ENCODE results near the gene SLC16A8. TPM values are rescaled to one million over a fixed set of nuclear protein-coding genes. Genes with fewer than 3 reads are reported as not detected.

SLC16A8 gene
- total and polyA plus RNA-seq, 9 of the 15 experiments (the other 6 are each of a cell fraction or from before 2014, with no cell fraction given), result not detected

DNA sequence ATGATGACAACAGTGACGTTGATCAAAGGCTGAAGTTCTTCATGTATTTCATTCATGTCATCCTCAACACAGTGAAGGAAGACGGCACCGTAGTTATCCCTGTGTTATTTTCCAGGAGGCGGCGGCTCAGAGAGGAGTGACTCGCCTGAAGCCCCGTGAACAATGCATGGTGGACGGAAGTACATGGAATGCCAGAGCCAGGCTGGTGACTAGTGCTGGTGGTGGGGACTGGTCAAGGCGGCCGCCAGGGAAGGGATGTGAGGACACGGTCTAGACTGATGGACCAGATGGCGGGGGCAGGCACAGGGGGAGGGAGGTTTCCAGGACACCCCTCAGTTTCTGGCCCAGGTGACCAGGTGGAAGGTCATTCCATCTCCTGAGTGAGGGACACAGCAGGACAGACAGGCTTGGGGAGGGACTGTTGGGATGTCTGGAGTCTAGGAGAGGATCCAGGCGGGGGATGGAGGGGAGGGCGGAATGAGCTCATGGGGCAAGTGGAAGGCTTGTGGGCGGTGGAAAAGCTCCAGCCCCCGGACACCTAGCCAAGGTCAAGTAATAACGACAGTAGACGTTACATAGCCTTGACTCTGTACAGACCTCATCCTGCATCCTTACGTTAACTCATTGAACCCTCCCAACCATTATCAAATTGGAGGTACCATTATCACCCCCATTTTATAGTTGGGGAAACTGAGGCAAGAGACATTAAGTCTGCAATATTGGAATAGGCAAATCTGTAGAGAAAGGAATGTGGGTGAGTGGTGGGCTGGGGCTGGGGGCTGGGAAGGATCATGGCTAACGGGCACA lies 42.8 kb downstream of the SLC16A8 start (continued):
- no peak for TF ChIP-seq FIP1L1 (IDR thresholded peaks at IDR 0.05; ENCODE audit: low read depth, low read length, poor library complexity, severe bottlenecking)

GRCh38 chr22:38038890-38039812 lies 44.8 kb downstream of the SLC16A8 start:
- no peak for DNase-seq (ENCODE audit: extremely low read depth in 1 of 4, low spot score in 3 of 4)
- Histone ChIP-seq H2AFZ (ENCODE audit: low read depth, low read length) (no peak overlapping the region), H4K20me1 (replicated peaks; ENCODE audit: control insufficient read depth, insufficient read depth, low read length) (no peaks in the 10 kb centered on the region), H3K9ac (ENCODE audit: insufficient read depth in 1 of 2, low read depth in 2 of 2, low read length in 2 of 2) (no peak overlapping the region; a peak in 1 of 4 replicates), H3K4me3 (no peak overlapping the region), H3K9me3 (replicated peaks; ENCODE audit: control insufficient read depth, insufficient read depth, low read depth, low read length) (no peaks in the 10 kb centered on the region), H3K79me2 (ENCODE audit: control insufficient read depth, insufficient read depth, low read length) (no peaks in the 10 kb centered on the region), H3K27me3 (ENCODE audit: control insufficient read depth in 2 of 2, insufficient read depth in 2 of 2, low read length in 2 of 2) (no peaks in the 10 kb centered on the region), H3K27ac (ENCODE audit: extremely low read depth, low read depth, low read length) (no peak overlapping the region), H3K4me2 (ENCODE audit: insufficient read depth, low read length) (no peak overlapping the region), H3K4me1 (replicated peaks in 1 of 2; ENCODE audit: control insufficient read depth in 2 of 2, insufficient read depth in 2 of 2, low read length in 2 of 2) (peaks cover 11 to 42% of the 10 kb centered on the region in 2 experiments; a peak in 4 of 5 replicates), H3K9me1 (ENCODE audit: control insufficient read depth, insufficient read depth, low read length) (no peaks in the 10 kb centered on the region), H3K36me3 (ENCODE audit: control insufficient read depth, insufficient read depth, low read length) (no peaks in the 10 kb centered on the region)
- no peak for FAIRE-seq
- TF ChIP-seq ARID1B (IDR thresholded peaks at IDR 0.05) (no peak), NCOR1 (IDR thresholded peaks at IDR 0.05) (no peak), RNF2 (IDR thresholded peaks at IDR 0.05) (no peak)
- 48% methylated on average over 15 of the region's 46 CpGs for WGBS (ENCODE audit: insufficient coverage, low coverage, missing lambda C conversion rate)
- no peak for ATAC-seq
- intact Hi-C loops (cut with micrococcal nuclease), result no loop called here
- ChIA-PET POLR2A (interaction anchor here (0.6 kb wide), 1 partner anchor 42 kb away, joined by 3 read pairs; no protein-coding TSS in a partner anchor), CTCF (ENCODE audit: low intra/inter-chr PET ratio) (no interaction called here)
- no TSS peak for BruUV-seq (replicated peaks)
- in situ Hi-C loops (cut with MboI), result no loop called here
